Measurements from ENCODE around the gene LAMC3.

LAMC3 gene

DNA sequence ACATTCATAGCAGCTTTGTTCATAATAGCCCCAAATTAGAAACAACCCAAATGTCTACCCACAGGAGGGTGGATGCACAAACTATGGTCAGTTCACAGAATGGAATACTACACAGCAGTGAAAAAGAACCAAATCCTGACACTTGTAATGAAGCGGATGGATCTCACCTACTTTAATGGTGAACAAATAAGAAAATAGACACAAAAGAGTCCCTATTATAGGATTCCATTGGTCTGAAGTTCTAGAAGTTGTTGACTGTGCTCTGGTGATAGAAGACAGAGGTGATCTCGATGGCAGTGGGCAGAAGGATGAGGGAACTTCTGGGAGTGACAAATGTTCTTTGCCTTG is 20.6 kb upstream of the LAMC3 start:
- TF ChIP-seq TAF1 (IDR thresholded peaks at IDR 0.05; ENCODE audit: borderline replicate concordance, low read depth, low read length) = no peak
- no peak for TF ChIP-seq POLR2AphosphoS5 (IDR thresholded peaks at IDR 0.05; ENCODE audit: low read depth, low read length)
- no peak for TF ChIP-seq POLR2A (IDR thresholded peaks at IDR 0.05; ENCODE audit: low read depth, low read length)
- DNase-seq (ENCODE audit: insufficient read length) = no peak
- FAIRE-seq = no peak

DNA sequence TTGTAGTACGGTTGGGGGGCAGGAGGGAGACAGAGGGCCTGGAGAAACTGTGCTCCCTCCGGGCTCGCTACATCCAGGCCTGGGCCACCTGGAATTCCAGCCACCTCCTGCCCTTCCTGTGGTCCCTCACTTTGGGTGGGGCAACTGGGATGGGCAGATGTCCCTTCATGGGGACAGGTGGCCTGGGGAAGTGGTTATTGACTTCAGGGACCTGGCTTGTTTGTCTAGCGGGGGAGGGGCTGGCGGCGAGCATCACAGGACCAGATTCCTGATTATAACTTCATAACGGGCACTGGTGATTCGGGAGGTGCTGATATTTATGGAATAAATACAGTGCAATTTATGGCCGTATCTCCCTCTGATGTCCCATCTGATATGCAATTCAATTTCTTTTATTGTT is 20.1 kb upstream of the LAMC3 start:
- DNase-seq (ENCODE audit: insufficient read length) = no peak
- no peak for TF ChIP-seq POLR2AphosphoS5 (IDR thresholded peaks at IDR 0.05; ENCODE audit: low read depth, low read length)
- no peak for FAIRE-seq

GRCh38 chr9:130989391-130989790 is 19.6 kb upstream of the LAMC3 start:
- TF ChIP-seq POLR2A (IDR thresholded peaks at IDR 0.05; ENCODE audit: low read depth, low read length) (no peak), POLR2AphosphoS5 (IDR thresholded peaks at IDR 0.05; ENCODE audit: low read depth, low read length) (no peak), TAF1 (IDR thresholded peaks at IDR 0.05; ENCODE audit: borderline replicate concordance, low read depth, low read length) (no peak)
- FAIRE-seq (no peak), DNase-seq (ENCODE audit: insufficient read length) (no peak)

DNA sequence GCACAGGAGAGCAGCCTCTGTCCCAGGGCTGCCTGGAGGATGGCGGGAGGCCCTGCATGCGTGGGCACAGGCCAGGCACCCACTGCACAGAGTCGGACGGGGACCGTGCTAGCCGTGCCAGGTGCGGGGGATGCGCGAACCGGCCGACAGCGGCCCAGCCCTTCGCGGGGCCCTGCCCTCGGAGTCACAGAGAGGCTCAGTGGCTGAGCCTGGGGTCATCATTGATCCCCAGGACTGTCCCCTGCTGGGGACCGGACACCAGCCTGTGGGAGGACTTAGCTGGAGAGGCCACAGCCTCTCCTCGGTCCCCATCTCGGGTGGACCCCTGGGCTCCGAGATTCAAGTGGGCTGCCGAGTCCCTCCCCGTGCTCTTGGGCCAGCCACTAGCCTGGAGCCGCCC is 19.1 kb upstream of the LAMC3 start:
- TF ChIP-seq TAF1 (IDR thresholded peaks at IDR 0.05; ENCODE audit: borderline replicate concordance, low read depth, low read length) (no peak), POLR2AphosphoS5 (IDR thresholded peaks at IDR 0.05; ENCODE audit: low read depth, low read length) (no peak), POLR2A (IDR thresholded peaks at IDR 0.05; ENCODE audit: low read depth, low read length) (no peak)
- DNase-seq (ENCODE audit: insufficient read length) (no peak), FAIRE-seq (no peak)

DNA sequence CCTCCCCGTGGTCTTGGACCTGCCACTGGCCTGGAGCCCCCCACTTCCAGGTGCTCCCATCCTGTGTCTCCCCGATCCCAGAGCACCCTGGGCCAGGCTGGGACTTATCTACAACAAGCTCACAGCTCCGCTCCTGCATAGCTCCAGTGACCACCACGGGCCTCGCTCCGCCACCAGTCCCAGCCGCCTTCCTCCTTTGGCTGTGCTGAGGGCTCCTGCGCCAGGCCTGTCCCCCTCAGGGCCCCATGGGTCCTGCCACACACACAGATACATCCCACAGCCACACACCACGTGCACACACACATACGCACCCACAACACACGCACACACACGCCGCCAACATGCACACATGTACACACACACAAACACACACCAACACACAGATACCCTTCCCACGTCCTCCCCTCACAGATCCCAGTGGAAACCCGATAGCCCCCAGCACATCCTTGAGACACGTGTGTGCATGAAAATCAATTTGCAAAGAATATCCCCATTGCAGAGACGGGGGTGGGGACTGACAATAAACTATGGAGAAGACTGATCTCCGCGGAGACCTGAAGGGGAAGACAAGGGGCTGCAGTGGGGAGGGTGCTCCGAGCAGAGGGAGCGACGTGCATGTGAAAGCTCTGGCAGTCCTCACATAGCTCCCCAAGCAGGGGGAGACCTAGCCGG is 18.5 kb upstream of the LAMC3 start:
- DNase-seq (ENCODE audit: insufficient read length) = no peak
- TF ChIP-seq TAF1 (IDR thresholded peaks at IDR 0.05; ENCODE audit: borderline replicate concordance, low read depth, low read length) = no peak
- no peak for TF ChIP-seq POLR2AphosphoS5 (IDR thresholded peaks at IDR 0.05; ENCODE audit: low read depth, low read length)
- TF ChIP-seq POLR2A (IDR thresholded peaks at IDR 0.05; ENCODE audit: low read depth, low read length) = no peak
- FAIRE-seq = no peak

GRCh38 chr9:130990978-130991777 is 17.8 kb upstream of the LAMC3 start:
- no peak for DNase-seq (ENCODE audit: insufficient read length)
- TF ChIP-seq POLR2A (IDR thresholded peaks at IDR 0.05; ENCODE audit: low read depth, low read length) = no peak
- TF ChIP-seq TAF1 (IDR thresholded peaks at IDR 0.05; ENCODE audit: borderline replicate concordance, low read depth, low read length) = no peak
- no peak for TF ChIP-seq POLR2AphosphoS5 (IDR thresholded peaks at IDR 0.05; ENCODE audit: low read depth, low read length)
- FAIRE-seq = no peak

GRCh38 chr9:130991778-130992681 is 16.9 kb upstream of the LAMC3 start:
- TF ChIP-seq POLR2A (IDR thresholded peaks at IDR 0.05; ENCODE audit: low read depth, low read length) (no peak), TAF1 (IDR thresholded peaks at IDR 0.05; ENCODE audit: borderline replicate concordance, low read depth, low read length) (no peak), POLR2AphosphoS5 (IDR thresholded peaks at IDR 0.05; ENCODE audit: low read depth, low read length) (no peak)
- FAIRE-seq (no peak), DNase-seq (ENCODE audit: insufficient read length) (no peak)

DNA sequence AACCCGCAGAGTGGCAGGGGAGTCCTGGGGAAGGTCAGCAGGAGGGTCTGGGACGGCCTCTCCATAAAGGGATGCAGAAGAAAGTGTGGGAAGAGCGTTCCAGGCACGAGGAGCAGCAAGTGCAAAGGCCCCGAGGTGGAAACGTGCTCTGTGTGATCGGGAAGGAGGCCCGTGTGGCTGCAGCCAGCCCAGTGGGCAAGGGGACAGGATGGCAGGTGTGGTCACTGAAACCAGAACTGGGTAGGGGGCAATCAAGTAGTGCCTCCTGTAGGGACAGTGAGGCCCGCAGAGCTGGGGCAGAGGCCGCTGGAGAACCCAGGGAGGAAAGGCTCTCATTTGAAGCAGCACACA is 16.3 kb upstream of the LAMC3 start:
- FAIRE-seq (no peak), DNase-seq (ENCODE audit: insufficient read length) (no peak)
- TF ChIP-seq POLR2AphosphoS5 (IDR thresholded peaks at IDR 0.05; ENCODE audit: low read depth, low read length) (no peak), TAF1 (IDR thresholded peaks at IDR 0.05; ENCODE audit: borderline replicate concordance, low read depth, low read length) (no peak), POLR2A (IDR thresholded peaks at IDR 0.05; ENCODE audit: low read depth, low read length) (no peak)

DNA sequence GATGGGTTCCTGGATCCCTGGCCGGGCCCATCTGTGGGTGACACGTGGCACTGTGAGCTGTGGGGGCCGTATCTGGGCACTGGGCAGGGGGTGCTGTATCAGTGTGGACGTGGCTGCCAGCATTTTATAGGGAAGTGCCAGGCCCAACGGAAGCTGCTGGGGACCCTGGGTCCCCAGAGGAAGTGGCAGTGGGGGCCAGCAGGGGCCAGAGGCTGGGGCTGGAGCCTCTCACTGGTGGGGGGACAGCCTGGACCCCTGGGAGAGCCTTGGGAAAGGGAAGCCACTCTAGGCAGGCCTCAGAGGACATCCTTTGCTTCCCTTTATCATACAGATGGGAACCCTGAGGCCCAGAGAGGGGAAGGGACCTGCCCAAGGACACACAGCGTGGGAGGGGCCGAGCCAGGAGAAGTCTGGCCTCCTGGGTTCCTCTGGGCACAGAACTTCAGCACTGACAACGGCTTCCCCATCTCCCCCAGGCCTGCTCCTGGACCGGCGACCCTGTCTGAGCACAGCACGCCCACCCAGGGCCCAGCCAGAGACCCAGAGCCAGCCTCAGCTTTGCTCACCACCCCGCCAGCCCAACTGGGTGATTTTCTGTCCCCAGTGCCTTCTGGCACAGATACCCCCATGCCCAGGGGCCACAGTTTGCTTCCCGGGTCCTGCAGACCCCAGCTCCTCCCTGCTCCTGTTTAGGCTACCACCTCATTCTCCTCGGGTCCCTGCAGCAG is 15.5 kb upstream of the LAMC3 start:
- no peak for FAIRE-seq
- no peak for DNase-seq (ENCODE audit: insufficient read length)
- TF ChIP-seq POLR2A (IDR thresholded peaks at IDR 0.05; ENCODE audit: low read depth, low read length) (no peak), TAF1 (IDR thresholded peaks at IDR 0.05; ENCODE audit: borderline replicate concordance, low read depth, low read length) (no peak), POLR2AphosphoS5 (IDR thresholded peaks at IDR 0.05; ENCODE audit: low read depth, low read length) (no peak)

DNA sequence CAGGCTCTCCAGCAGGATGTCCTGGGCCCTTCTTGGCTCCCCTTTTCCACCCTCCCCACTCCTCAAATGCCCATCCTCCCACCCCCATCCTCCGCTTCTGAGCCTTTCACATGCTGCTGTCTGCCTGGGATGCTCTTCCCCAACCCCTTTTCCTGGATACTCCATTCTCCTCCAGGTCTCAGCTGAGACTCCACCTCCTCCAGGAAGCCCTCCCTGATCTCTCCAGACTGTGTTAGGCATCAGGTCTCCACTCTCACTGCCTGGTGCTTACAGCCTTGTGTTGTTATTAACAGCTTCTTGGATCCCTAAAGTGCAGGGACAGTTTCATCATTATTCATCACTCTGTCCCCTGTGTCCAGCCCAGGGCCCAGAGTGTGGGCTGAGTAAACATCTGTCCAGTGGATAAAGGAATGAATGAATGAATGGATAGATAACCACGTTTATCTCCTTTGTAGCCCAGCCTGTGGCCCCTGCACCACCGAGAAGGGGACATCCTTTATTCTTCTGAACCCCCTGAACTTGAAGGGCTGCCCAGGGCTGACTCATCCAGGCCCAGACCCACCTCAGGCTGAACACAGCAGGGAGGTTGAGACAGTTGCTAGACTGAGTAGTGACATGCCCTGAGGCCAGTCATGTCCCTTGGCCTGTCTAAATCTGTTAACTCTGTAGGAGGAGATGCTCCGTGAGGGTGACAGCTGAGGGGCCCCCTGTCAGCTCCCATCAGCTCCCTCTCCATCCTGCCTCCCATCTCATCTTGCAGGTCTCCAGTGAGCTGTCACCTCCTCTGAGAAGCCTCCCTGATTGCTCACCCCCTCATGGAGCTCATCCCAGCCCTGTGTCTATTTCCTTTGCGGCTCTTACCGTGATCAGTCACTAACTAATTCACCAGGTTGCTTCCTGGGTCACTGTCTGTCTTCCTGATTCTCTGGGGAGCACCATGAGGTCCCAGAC is 14.6 kb upstream of the LAMC3 start:
- no peak for TF ChIP-seq POLR2A (IDR thresholded peaks at IDR 0.05; ENCODE audit: low read depth, low read length)
- TF ChIP-seq TAF1 (IDR thresholded peaks at IDR 0.05; ENCODE audit: borderline replicate concordance, low read depth, low read length) = no peak
- no peak for TF ChIP-seq POLR2AphosphoS5 (IDR thresholded peaks at IDR 0.05; ENCODE audit: low read depth, low read length)
- no peak for DNase-seq (ENCODE audit: insufficient read length)
- no peak for FAIRE-seq

Data from GM12892 (cell line).